Panc1 (cell line): Measurements from ENCODE around the gene BATF2. TPM values are rescaled to one million over a fixed set of nuclear protein-coding genes. Genes with fewer than 3 reads are reported as not detected.
"Not testable (repeated sequence)": the region's sequence is repeated elsewhere in the genome, so short reads cannot be mapped to it uniquely, and the experiment has no call there.

ENCODE experiments used
- ATAC-seq: fragments of 200-7000 bp; cut with Tn5 transposase; 2 replicates; pipeline ENCODE4 v1.9.1; 2020; ENCODE audit warnings: mild to moderate bottlenecking, moderate library complexity
- BruUV-seq: library from RNA; stranded (reverse); fragments of 400-500 nt; replicated peaks from 2 replicates; lab custom pipeline; 2021; lab: Mats Ljungman, UMichigan
- CTCF ChIA-PET: fragments of 300-600 bp; sonication (Branson Sonifier 250); formaldehyde crosslinking; loops from one replicate; lab custom pipeline; 2022; ENCODE audit warnings: antibody characterized with exemption; lab: Charles Lee
- POLR2A ChIA-PET: fragments of 300-600 bp; sonication (Branson Sonifier 250); formaldehyde crosslinking; loops from one replicate; lab custom pipeline; 2022; ENCODE audit warnings: antibody characterized with exemption; lab: Charles Lee
- DNase-seq: peaks from one replicate; pipeline ENCODE4 v3.0.0-alpha.2; 2010; ENCODE audit warnings: low read depth, low spot score
- H3K27ac ChIP-seq: 2 replicates; pipeline ENCODE4 v1.5.1; 2011; ENCODE audit warnings: mild to moderate bottlenecking, low read length, inconsistent platforms
- H3K27me3 ChIP-seq: fragments of 200-500 bp; sonication (Bioruptor generic); 2 replicates; pipeline ENCODE4 v1.6.0; 2014; ENCODE audit warnings: low read length, inconsistent platforms; ENCODE audit not compliant: control insufficient read depth, insufficient read depth
- H3K36me3 ChIP-seq: fragments of 200-500 bp; sonication (Bioruptor generic); 2 replicates; pipeline ENCODE4 v1.5.1; 2014; ENCODE audit warnings: inconsistent platforms, mild to moderate bottlenecking, low read length, moderate library complexity; ENCODE audit not compliant: control insufficient read depth, insufficient read depth
- H3K4me1 ChIP-seq: 2 replicates; pipeline ENCODE4 v1.5.1; 2011; ENCODE audit warnings: inconsistent platforms, mild to moderate bottlenecking, low read length, moderate library complexity; ENCODE audit not compliant: control insufficient read depth, insufficient read depth
- H3K4me3 ChIP-seq, 2 experiments: 2 replicates each; pipeline ENCODE4 v1.5.1; 2011 to 2012; ENCODE audit warnings: low read depth in 2 of 2, low read length in 2 of 2, mild to moderate bottlenecking in 2 of 2, inconsistent platforms in 1 of 2, moderate library complexity in 1 of 2
- H3K9me3 ChIP-seq: fragments of 200-500 bp; sonication (Bioruptor generic); 2 replicates; pipeline ENCODE4 v1.5.1; 2014; ENCODE audit warnings: low read depth, mild to moderate bottlenecking, inconsistent platforms, low read length, moderate library complexity; ENCODE audit not compliant: control insufficient read depth, insufficient read depth
- POLR2AphosphoS5 ChIP-seq: IDR thresholded peaks from 2 replicates; pipeline ENCODE4 v1.6.1; 2012; ENCODE audit warnings: mild to moderate bottlenecking, low read depth, low read length, moderate library complexity
- SIN3A ChIP-seq: IDR thresholded peaks from 2 replicates; pipeline ENCODE4 v1.6.1; 2012; ENCODE audit warnings: low read depth, mild to moderate bottlenecking, low read length, moderate library complexity, borderline replicate concordance; ENCODE audit not compliant: insufficient read depth
- TCF7L2 ChIP-seq: IDR thresholded peaks from 2 replicates; pipeline ENCODE4 v1.6.1; 2011; ENCODE audit warnings: mild to moderate bottlenecking, low read depth, low read length, inconsistent platforms
- in situ Hi-C: cut with HindIII; loops from 2 replicates; pipeline ENCODE4 v1.10.0; 2016; ENCODE audit warnings: low sequenced_read_pairs, low pct_unique_long_range_greater_than_20kb
- intact Hi-C: fragments of 100-400 bp; cut with micrococcal nuclease; formaldehyde crosslinking; loops from one replicate; pipeline ENCODE4 v1.10.0; 2022; ENCODE audit not compliant: unreplicated experiment
- total RNA-seq: library from RNA; stranded (reverse); gene quantifications from one replicate; pipeline ENCODE4 v1.2.1, GENCODE V29; 2021; ENCODE audit not compliant: unreplicated experiment
- TF ChIP-seq, protein P1 (sequence below), 2 experiments: IDR thresholded peaks; 2 replicates each; pipeline ENCODE4 v1.6.1; 2011 to 2012; ENCODE audit warnings: low read depth in 2 of 2, control low read depth in 1 of 2, low read length in 1 of 2, mild to moderate bottlenecking in 1 of 2, moderate library complexity in 1 of 2; ENCODE audit not compliant: insufficient read depth in 1 of 2
- TF ChIP-seq, protein P2 (sequence below): fragments of 450-650 bp; IDR thresholded peaks from 2 replicates; pipeline ENCODE4 v1.5.1; 2017; ENCODE audit warnings: mild to moderate bottlenecking

The BATF2 gene
- total RNA-seq, 1 experiment from 2014 or later: 1.6 TPM

DNA sequence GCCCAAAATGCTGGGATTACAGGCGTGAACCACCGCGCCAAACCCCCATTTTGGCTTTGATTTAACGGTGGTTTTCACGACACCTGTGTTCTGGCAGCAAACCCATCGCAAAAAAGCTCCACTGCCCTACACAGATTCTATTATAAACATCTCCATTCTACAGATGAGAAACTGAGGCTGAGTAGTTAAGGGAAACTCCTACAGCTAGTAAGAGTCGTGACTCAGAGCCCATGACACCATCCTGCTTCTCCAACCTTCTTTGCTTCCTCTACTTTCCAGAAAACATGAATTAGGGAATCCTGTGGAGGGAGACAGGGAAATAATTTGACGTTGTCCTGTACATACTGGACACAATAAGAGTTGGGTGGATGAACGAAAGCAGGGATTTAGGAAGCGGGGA, 30.0 kb upstream of the BATF2 start:
- BruUV-seq: no TSS peak
- intact Hi-C loops (loop anchor here (10.0 kb wide), 1 partner anchor 182 kb away; the partner anchor contains the start of gene CDC42BPG), in situ Hi-C loops (no loop called here)
- H3K27me3 ChIP-seq: no peaks in the 10 kb centered on the region
- ATAC-seq (peak; percentile 14), DNase-seq (no peak)
- TF ChIP-seq TCF7L2 (no peak), POLR2AphosphoS5 (no peak)
- no peaks in the 10 kb centered on the region for H3K9me3 ChIP-seq
- peaks cover 3% of the 10 kb centered on the region for H3K4me1 ChIP-seq
- H3K4me3 ChIP-seq: peak overlapping the region; percentile 56 to 60
- H3K36me3 ChIP-seq: no peaks in the 10 kb centered on the region
- CTCF ChIA-PET: interaction anchor here (0.6 to 1.0 kb wide), 4 partner anchors 29 to 131 kb away, joined by 3 to 8 read pairs (median 4); no protein-coding TSS in a partner anchor
- POLR2A ChIA-PET: interaction anchor here (0.5 kb wide), 1 partner anchor 26 kb away, joined by 5 read pairs; no protein-coding TSS in a partner anchor
- peak overlapping the region; percentile 91 for H3K27ac ChIP-seq

DNA sequence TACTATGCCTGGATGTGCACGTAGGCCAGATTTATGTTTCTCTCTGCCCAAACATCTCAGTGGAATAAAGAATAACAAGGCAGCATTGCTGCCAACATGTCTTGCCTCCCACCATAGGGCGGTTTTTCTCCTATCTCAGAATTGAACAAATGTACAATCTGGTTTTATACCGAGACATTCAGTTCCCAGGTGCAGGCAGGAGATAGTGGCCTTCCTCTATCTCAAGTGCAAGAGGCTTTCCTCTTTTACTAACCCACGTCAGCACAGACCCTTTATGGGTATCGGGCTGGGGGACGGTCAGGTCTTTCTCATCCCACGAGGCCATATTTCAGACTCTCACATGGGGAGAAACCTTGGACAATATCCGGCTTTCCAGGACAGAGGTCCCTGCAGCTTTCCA, 26.7 kb upstream of the BATF2 start:
- in situ Hi-C loops, BruUV-seq, DNase-seq, POLR2A ChIA-PET, H3K4me1 ChIP-seq, ATAC-seq, H3K27me3 ChIP-seq, H3K4me3 ChIP-seq, H3K27ac ChIP-seq, H3K36me3 ChIP-seq, H3K9me3 ChIP-seq: not testable (repeated sequence)
- CTCF ChIA-PET: interaction anchor here (0.6 kb wide), 1 partner anchor 41 kb away, joined by 5 read pairs; no protein-coding TSS in a partner anchor
- intact Hi-C loops: loop anchor here (10.0 kb wide), 1 partner anchor 179 kb away; the partner anchor contains the start of gene CDC42BPG

DNA sequence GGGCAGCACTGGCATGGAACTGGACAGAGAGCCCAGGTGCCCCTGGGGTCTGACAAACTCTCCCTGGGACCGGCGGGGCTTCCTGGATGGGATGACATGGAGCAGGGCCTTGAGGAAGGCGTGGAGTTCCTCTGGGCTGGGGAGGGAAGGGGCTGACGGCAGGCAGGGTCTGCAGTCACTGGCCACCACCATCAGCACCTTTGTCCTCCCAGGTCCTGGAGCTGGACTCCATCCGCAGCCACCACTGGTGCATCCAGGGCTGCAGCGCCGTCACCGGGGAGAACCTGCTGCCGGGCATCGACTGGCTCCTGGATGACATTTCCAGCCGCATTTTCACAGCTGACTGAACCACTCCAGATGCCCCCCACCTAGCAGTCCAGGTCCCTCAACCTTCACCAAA, 24.7 kb upstream of the BATF2 start:
- DNase-seq (no peak), ATAC-seq (no peak)
- no peak overlapping the region for H3K27ac ChIP-seq
- in situ Hi-C loops (no loop called here), intact Hi-C loops (loop anchor here (10.0 kb wide), 1 partner anchor 177 kb away; the partner anchor contains the start of gene CDC42BPG)
- H3K4me1 ChIP-seq: no peaks in the 10 kb centered on the region
- TF ChIP-seq, protein P1, sequence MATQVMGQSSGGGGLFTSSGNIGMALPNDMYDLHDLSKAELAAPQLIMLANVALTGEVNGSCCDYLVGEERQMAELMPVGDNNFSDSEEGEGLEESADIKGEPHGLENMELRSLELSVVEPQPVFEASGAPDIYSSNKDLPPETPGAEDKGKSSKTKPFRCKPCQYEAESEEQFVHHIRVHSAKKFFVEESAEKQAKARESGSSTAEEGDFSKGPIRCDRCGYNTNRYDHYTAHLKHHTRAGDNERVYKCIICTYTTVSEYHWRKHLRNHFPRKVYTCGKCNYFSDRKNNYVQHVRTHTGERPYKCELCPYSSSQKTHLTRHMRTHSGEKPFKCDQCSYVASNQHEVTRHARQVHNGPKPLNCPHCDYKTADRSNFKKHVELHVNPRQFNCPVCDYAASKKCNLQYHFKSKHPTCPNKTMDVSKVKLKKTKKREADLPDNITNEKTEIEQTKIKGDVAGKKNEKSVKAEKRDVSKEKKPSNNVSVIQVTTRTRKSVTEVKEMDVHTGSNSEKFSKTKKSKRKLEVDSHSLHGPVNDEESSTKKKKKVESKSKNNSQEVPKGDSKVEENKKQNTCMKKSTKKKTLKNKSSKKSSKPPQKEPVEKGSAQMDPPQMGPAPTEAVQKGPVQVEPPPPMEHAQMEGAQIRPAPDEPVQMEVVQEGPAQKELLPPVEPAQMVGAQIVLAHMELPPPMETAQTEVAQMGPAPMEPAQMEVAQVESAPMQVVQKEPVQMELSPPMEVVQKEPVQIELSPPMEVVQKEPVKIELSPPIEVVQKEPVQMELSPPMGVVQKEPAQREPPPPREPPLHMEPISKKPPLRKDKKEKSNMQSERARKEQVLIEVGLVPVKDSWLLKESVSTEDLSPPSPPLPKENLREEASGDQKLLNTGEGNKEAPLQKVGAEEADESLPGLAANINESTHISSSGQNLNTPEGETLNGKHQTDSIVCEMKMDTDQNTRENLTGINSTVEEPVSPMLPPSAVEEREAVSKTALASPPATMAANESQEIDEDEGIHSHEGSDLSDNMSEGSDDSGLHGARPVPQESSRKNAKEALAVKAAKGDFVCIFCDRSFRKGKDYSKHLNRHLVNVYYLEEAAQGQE (IDR thresholded peaks at IDR 0.05; ENCODE audit: insufficient read depth in 1 of 2, low read depth in 2 of 2, low read length in 1 of 2): no peak
- TF ChIP-seq POLR2AphosphoS5 (no peak), SIN3A (no peak), TCF7L2 (no peak)
- TF ChIP-seq, protein P2, sequence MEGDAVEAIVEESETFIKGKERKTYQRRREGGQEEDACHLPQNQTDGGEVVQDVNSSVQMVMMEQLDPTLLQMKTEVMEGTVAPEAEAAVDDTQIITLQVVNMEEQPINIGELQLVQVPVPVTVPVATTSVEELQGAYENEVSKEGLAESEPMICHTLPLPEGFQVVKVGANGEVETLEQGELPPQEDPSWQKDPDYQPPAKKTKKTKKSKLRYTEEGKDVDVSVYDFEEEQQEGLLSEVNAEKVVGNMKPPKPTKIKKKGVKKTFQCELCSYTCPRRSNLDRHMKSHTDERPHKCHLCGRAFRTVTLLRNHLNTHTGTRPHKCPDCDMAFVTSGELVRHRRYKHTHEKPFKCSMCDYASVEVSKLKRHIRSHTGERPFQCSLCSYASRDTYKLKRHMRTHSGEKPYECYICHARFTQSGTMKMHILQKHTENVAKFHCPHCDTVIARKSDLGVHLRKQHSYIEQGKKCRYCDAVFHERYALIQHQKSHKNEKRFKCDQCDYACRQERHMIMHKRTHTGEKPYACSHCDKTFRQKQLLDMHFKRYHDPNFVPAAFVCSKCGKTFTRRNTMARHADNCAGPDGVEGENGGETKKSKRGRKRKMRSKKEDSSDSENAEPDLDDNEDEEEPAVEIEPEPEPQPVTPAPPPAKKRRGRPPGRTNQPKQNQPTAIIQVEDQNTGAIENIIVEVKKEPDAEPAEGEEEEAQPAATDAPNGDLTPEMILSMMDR: no peak
- no peak overlapping the region for H3K4me3 ChIP-seq
- no TSS peak for BruUV-seq
- H3K27me3 ChIP-seq: no peaks in the 10 kb centered on the region
- H3K9me3 ChIP-seq: no peaks in the 10 kb centered on the region
- CTCF ChIA-PET: no interaction called here
- H3K36me3 ChIP-seq: no peaks in the 10 kb centered on the region
- POLR2A ChIA-PET: no interaction called here
